H1 (cell line): Measurements from ENCODE around the gene UGGT1. TPM values are rescaled to one million over a fixed set of nuclear protein-coding genes. Genes with fewer than 3 reads are reported as not detected.

ENCODE experiments used
- CHD1 ChIP-seq: IDR thresholded peaks from 2 replicates; pipeline ENCODE4 v1.6.1; 2012; ENCODE audit warnings: low read depth, low read length, improper control_type of control experiment
- GTF2F1 ChIP-seq: IDR thresholded peaks from 2 replicates; pipeline ENCODE4 v1.6.1; 2012; ENCODE audit warnings: low read depth, low read length, improper control_type of control experiment, borderline replicate concordance
- PHF8 ChIP-seq: fragments of 200-600 bp; sonication (generic); conservative IDR thresholded peaks from 2 replicates; pipeline ENCODE4 v1.7.1; 2012; ENCODE audit warnings: low read depth, mild to moderate bottlenecking, inconsistent platforms, low read length, moderate library complexity
- SAP30 ChIP-seq: fragments of 300-600 bp; sonication (generic); IDR thresholded peaks from 2 replicates; pipeline ENCODE4 v1.7.1; 2012; ENCODE audit warnings: low read length, moderate library complexity, mild to moderate bottlenecking, inconsistent platforms; ENCODE audit not compliant: insufficient read depth, insufficient replicate concordance
- SUZ12 ChIP-seq: fragments of 200-600 bp; sonication (generic); IDR thresholded peaks from 2 replicates; pipeline ENCODE4 v1.6.1; 2012; ENCODE audit warnings: mild to moderate bottlenecking, inconsistent platforms, low read length, moderate library complexity, mixed read lengths
- polyA plus RNA-seq, 7 experiments: library from polyadenylated mRNA; depleted of rRNA in 3 of 7; stranded (reverse) in 5 of 7; unstranded in 2 of 7; fragments of >200 nt in 5 of 7; fragments of 200-250 nt in 2 of 7; gene quantifications; 1 replicate in 5 of 7; 2 replicates in 1 of 7; 4 replicates in 1 of 7; pipeline versions ENCODE4 v1.2.1 to v1.2.3, GENCODE V29; 2011 to 2013; ENCODE audit warnings: missing spikeins in 2 of 7, mixed read lengths in 2 of 7
- total RNA-seq: library from RNA; stranded (reverse); fragmentation: NEBNext Ultra II Directional; extraction: Animal tissue kit (Norgen Biotek cat#: 25700); gene quantifications from 2 replicates; pipeline ENCODE4 v1.2.1, GENCODE V29; 2021
- TF ChIP-seq, protein P1 (sequence below): fragments of 300-600 bp; sonication (generic); IDR thresholded peaks from 2 replicates; pipeline ENCODE4 v1.7.1; 2012; ENCODE audit warnings: low read length, moderate library complexity, mild to moderate bottlenecking, inconsistent platforms; ENCODE audit not compliant: insufficient replicate concordance

The UGGT1 gene
- total and polyA plus RNA-seq, 2 of the 8 experiments (the other 6 are each of a cell fraction or from before 2014, with no cell fraction given): 14.9 to 57.3 TPM

DNA sequence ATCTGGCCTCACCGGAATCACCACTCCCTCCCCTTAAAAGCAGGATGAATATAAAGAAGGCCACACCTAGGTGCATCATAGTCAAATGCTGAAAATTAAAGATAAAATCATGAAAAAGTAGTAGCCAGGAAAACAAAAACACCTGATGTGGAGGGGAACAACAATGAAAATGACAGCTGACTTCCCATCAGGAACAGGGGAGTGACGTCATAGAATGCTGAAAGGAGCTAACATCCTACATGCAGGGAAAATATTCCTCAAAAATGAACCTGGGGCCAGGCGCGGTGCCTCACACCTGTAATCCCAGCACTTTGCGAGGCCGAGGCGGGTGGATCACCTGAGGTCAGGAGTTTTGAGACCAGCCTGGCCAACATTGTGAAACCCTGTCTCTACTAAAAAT, 108.1 kb downstream of the UGGT1 start (continued):
- no peak for TF ChIP-seq SUZ12
- TF ChIP-seq SAP30: no peak
- TF ChIP-seq CHD1: no peak
- TF ChIP-seq GTF2F1: no peak
- TF ChIP-seq, protein P1, sequence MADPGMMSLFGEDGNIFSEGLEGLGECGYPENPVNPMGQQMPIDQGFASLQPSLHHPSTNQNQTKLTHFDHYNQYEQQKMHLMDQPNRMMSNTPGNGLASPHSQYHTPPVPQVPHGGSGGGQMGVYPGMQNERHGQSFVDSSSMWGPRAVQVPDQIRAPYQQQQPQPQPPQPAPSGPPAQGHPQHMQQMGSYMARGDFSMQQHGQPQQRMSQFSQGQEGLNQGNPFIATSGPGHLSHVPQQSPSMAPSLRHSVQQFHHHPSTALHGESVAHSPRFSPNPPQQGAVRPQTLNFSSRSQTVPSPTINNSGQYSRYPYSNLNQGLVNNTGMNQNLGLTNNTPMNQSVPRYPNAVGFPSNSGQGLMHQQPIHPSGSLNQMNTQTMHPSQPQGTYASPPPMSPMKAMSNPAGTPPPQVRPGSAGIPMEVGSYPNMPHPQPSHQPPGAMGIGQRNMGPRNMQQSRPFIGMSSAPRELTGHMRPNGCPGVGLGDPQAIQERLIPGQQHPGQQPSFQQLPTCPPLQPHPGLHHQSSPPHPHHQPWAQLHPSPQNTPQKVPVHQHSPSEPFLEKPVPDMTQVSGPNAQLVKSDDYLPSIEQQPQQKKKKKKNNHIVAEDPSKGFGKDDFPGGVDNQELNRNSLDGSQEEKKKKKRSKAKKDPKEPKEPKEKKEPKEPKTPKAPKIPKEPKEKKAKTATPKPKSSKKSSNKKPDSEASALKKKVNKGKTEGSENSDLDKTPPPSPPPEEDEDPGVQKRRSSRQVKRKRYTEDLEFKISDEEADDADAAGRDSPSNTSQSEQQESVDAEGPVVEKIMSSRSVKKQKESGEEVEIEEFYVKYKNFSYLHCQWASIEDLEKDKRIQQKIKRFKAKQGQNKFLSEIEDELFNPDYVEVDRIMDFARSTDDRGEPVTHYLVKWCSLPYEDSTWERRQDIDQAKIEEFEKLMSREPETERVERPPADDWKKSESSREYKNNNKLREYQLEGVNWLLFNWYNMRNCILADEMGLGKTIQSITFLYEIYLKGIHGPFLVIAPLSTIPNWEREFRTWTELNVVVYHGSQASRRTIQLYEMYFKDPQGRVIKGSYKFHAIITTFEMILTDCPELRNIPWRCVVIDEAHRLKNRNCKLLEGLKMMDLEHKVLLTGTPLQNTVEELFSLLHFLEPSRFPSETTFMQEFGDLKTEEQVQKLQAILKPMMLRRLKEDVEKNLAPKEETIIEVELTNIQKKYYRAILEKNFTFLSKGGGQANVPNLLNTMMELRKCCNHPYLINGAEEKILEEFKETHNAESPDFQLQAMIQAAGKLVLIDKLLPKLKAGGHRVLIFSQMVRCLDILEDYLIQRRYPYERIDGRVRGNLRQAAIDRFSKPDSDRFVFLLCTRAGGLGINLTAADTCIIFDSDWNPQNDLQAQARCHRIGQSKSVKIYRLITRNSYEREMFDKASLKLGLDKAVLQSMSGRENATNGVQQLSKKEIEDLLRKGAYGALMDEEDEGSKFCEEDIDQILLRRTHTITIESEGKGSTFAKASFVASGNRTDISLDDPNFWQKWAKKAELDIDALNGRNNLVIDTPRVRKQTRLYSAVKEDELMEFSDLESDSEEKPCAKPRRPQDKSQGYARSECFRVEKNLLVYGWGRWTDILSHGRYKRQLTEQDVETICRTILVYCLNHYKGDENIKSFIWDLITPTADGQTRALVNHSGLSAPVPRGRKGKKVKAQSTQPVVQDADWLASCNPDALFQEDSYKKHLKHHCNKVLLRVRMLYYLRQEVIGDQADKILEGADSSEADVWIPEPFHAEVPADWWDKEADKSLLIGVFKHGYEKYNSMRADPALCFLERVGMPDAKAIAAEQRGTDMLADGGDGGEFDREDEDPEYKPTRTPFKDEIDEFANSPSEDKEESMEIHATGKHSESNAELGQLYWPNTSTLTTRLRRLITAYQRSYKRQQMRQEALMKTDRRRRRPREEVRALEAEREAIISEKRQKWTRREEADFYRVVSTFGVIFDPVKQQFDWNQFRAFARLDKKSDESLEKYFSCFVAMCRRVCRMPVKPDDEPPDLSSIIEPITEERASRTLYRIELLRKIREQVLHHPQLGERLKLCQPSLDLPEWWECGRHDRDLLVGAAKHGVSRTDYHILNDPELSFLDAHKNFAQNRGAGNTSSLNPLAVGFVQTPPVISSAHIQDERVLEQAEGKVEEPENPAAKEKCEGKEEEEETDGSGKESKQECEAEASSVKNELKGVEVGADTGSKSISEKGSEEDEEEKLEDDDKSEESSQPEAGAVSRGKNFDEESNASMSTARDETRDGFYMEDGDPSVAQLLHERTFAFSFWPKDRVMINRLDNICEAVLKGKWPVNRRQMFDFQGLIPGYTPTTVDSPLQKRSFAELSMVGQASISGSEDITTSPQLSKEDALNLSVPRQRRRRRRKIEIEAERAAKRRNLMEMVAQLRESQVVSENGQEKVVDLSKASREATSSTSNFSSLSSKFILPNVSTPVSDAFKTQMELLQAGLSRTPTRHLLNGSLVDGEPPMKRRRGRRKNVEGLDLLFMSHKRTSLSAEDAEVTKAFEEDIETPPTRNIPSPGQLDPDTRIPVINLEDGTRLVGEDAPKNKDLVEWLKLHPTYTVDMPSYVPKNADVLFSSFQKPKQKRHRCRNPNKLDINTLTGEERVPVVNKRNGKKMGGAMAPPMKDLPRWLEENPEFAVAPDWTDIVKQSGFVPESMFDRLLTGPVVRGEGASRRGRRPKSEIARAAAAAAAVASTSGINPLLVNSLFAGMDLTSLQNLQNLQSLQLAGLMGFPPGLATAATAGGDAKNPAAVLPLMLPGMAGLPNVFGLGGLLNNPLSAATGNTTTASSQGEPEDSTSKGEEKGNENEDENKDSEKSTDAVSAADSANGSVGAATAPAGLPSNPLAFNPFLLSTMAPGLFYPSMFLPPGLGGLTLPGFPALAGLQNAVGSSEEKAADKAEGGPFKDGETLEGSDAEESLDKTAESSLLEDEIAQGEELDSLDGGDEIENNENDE: no peak
- TF ChIP-seq PHF8: no peak
